Stomach (tissue), 9 donors: Measurements from ENCODE around the gene KCNK7. TPM values are rescaled to one million over a fixed set of nuclear protein-coding genes. Genes with fewer than 3 reads are reported as not detected.
A peak's percentile ranks its signal among the peaks of the same experiment; 100 is the strongest.

Source experiments
- DNase-seq, 2 donors: peaks; one replicate each; pipeline versions ENCODE4 v3.0.0 to v3.0.0-alpha.2; 2013 to 2019
- H3K27ac ChIP-seq, 5 donors: fragments of 200-600 bp in 4 of 5; sonication (generic) in 4 of 5; one replicate each; pipeline ENCODE4 v1.5.1; 2013 to 2019; ENCODE audit warnings: mild to moderate bottlenecking in 1 of 5, moderate library complexity in 1 of 5
- H3K27me3 ChIP-seq, 3 donors: fragments of 200-600 bp; sonication (generic); one replicate each; pipeline ENCODE4 v1.5.1; 2017 to 2019; ENCODE audit warnings: mixed run types in 1 of 3
- H3K36me3 ChIP-seq, 4 donors: fragments of 200-600 bp; sonication (generic); 1 replicate in 3 of 4; 2 replicates in 1 of 4; pipeline ENCODE4 v1.5.1; 2016 to 2019
- H3K4me1 ChIP-seq, 4 donors: fragments of 200-600 bp; sonication (generic); one replicate each; pipeline ENCODE4 v1.5.1; 2016 to 2019
- H3K4me3 ChIP-seq, 4 donors: fragments of 200-600 bp; sonication (generic) in 3 of 4; one replicate each; pipeline ENCODE4 v1.5.1; 2016 to 2019; ENCODE audit warnings: mild to moderate bottlenecking in 1 of 4
- H3K9me3 ChIP-seq, 4 donors: fragments of 200-600 bp; sonication (generic); one replicate each; pipeline ENCODE4 v1.5.1; 2016 to 2019
- CTCF ChIP-seq, 7 experiments: fragments of 450-650 bp in 4 of 7; fragments of 200-600 bp in 3 of 7; sonication (generic) in 3 of 7; IDR thresholded peaks; one replicate each; pipeline ENCODE4 v1.5.1; 2016 to 2019; ENCODE audit warnings: antibody characterized with exemption in 7 of 7, control low read depth in 2 of 7, mild to moderate bottlenecking in 1 of 7
- EP300 ChIP-seq: sonication (generic); formaldehyde crosslinking; IDR thresholded peaks from one replicate; pipeline ENCODE4 v1.6.1; 2017; ENCODE audit warnings: antibody characterized with exemption
- POLR2A ChIP-seq, 4 donors: fragments of 450-650 bp; IDR thresholded peaks; one replicate each; pipeline ENCODE4 v1.6.1; 2016; ENCODE audit warnings: antibody characterized with exemption in 4 of 4, control low read depth in 2 of 4, mild to moderate bottlenecking in 1 of 4, moderate library complexity in 1 of 4
- POLR2AphosphoS5 ChIP-seq, 3 donors: sonication (generic); formaldehyde crosslinking; IDR thresholded peaks; one replicate each; pipeline ENCODE4 v1.6.1; 2016; ENCODE audit warnings: antibody characterized with exemption in 3 of 3
- WGBS, 5 donors: extraction: QIAGEN DNeasy Blood & Tissue Kit in 3 of 5; methylation state at CpG; one replicate each; pipeline versions ENCODE4 v1.1.5 to v1.1.7; 2013 to 2018; 5-methylcytosine and 5-hydroxymethylcytosine counted together
- intact Hi-C: fragments of 100-400 bp; cut with DNase I; formaldehyde crosslinking; loops from one replicate; pipeline ENCODE4 v1.15.1; 2023; ENCODE audit warnings: low total_unique reads
- polyA plus RNA-seq, 3 donors: library from polyadenylated mRNA; stranded (reverse); fragments of 200-250 nt; gene quantifications; one replicate each; pipeline ENCODE4 v1.2.3, GENCODE V29; 2013
- total RNA-seq, 5 donors: library from RNA; depleted of rRNA; stranded (reverse); fragments of >200 nt; gene quantifications; one replicate each; pipeline versions ENCODE4 v1.1.0 to v1.2.3, GENCODE V29; 2014 to 2016
- donor health status: healthy with polysubstance abuse.
- donor health status: Bipolar disorder and iron deficiency.
- donor health status: healthy.

Gene KCNK7
- total and polyA plus RNA-seq, 8 donors, result 0.58 to 5.8 (median 3.0) TPM; not detected in 4

DNA sequence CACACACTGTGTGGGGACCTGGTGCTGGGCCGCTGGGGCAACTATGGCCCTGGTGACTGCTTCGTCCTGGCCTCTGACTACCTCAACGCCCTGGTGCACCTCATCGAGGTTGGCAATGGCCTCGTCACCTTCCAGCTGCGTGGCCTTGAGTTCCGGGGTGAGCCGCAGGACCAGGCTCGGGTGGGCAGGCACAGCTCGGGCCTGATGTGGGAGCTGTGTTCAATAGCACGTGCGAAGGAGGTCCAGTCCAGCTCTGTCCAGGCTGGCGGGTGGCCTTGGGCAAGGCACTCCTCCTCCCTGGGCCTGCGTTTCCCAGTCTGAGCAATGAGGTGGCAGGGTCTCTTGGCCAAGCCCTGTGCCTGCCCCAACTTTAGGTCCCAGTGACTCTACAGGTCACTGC is 34.0 kb upstream of the KCNK7 start:
- Histone ChIP-seq H3K9me3 (no peaks in the 10 kb centered on the region), H3K27me3 (no peaks in the 10 kb centered on the region), H3K4me3 (no peak overlapping the region), H3K27ac (no peak overlapping the region), H3K4me1 (peaks cover 0 to 12% (median 4%) of the 10 kb centered on the region in 4 donors), H3K36me3 (peaks cover 71 to 100% (median 99%) of the 10 kb centered on the region in 4 donors)
- TF ChIP-seq EP300 (no peak), POLR2A (IDR thresholded peaks at IDR 0.05) (no peak), POLR2AphosphoS5 (IDR thresholded peaks at IDR 0.05) (no peak), CTCF (IDR thresholded peaks at IDR 0.05) (no peak)
- intact Hi-C loops, result loop anchor here (10.0 kb wide), 1 partner anchor 75 kb away; no protein-coding TSS in a partner anchor
- no peak for DNase-seq
- WGBS, 5 donors, result 96 to 99% (median 97%) methylated on average over 5 to 14 of the region's 14 CpGs

GRCh38 chr11:65627202-65627601 is 31.6 kb upstream of the KCNK7 start:
- Histone ChIP-seq H3K36me3 (peaks cover 66 to 100% (median 99%) of the 10 kb centered on the region in 4 donors), H3K9me3 (no peaks in the 10 kb centered on the region), H3K27me3 (no peaks in the 10 kb centered on the region), H3K4me1 (peaks cover 0 to 12% (median 4%) of the 10 kb centered on the region in 4 donors), H3K4me3 (no peak overlapping the region), H3K27ac (no peak overlapping the region)
- DNase-seq, result no peak
- intact Hi-C loops, result loop anchor here (10.0 kb wide), 1 partner anchor 78 kb away; no protein-coding TSS in a partner anchor
- 92 to 99% (median 95%) methylated on average over 12 to 13 of the region's 13 CpGs for WGBS, 5 donors
- TF ChIP-seq POLR2A (IDR thresholded peaks at IDR 0.05), result no peak

DNA sequence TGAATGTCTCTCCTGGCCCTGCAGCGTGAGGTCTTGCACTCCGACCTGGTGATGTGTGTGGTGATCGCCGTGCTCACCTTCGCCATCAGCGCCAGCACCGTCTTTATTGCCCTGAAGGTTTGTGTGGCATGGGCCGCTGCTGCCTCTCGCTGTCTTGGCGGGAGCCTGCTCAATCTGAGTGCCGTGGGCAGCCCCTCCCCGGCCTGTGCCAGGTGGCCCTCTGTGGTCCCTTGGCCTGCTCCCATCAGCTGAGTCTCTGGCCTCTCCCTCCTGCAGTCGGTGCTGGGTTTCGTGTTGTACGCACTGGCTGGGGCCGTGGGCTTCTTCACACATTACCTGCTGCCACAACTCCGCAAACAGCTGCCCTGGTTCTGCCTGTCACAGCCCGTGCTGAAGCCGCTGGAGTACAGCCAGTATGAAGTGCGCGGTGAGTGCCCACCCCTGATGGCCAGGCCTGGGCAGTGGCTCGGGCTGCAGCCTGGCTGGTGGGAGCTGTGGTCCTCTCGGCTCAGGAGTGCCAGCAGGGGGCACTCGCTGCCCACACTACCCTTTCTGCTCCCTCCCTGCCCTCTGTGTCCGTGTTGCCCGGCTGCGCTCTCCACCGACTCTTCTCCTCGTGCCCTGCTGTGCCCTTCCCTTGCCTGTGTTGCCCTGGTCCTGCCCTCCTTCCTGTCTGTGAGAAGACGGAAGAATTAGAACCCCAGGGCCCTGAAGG is 30.2 kb upstream of the KCNK7 start:
- Histone ChIP-seq H3K4me1 (peaks cover 0 to 12% (median 4%) of the 10 kb centered on the region in 4 donors), H3K27me3 (no peaks in the 10 kb centered on the region), H3K36me3 (peaks cover 72 to 100% (median 99%) of the 10 kb centered on the region in 4 donors), H3K9me3 (no peaks in the 10 kb centered on the region), H3K27ac (no peak overlapping the region), H3K4me3 (no peak overlapping the region)
- intact Hi-C loops, result loop anchor here (10.0 kb wide), 1 partner anchor 79 kb away; no protein-coding TSS in a partner anchor
- 55 to 66% (median 57%) methylated on average over 22 to 30 of the region's 30 CpGs for WGBS, 5 donors
- TF ChIP-seq POLR2AphosphoS5 (IDR thresholded peaks at IDR 0.05), result peak in 1 of 3 donors; percentile 54
- TF ChIP-seq EP300, result no peak
- no peak for TF ChIP-seq POLR2A (IDR thresholded peaks at IDR 0.05)
- peak in 5 of 7 experiments; percentile 51 to 80 (median 70) for TF ChIP-seq CTCF (IDR thresholded peaks at IDR 0.05)
- peak; percentile 76 to 83 for DNase-seq

GRCh38 chr11:65624931-65625627 is 29.5 kb upstream of the KCNK7 start:
- peaks cover 72 to 100% (median 99%) of the 10 kb centered on the region in 4 donors for H3K36me3 ChIP-seq
- H3K4me1 ChIP-seq, result peaks cover 0 to 12% (median 4%) of the 10 kb centered on the region in 4 donors
- no peaks in the 10 kb centered on the region for H3K27me3 ChIP-seq
- H3K4me3 ChIP-seq, result no peak overlapping the region
- no peak overlapping the region for H3K27ac ChIP-seq
- no peaks in the 10 kb centered on the region for H3K9me3 ChIP-seq
- intact Hi-C loops, result loop anchor here (10.0 kb wide), 1 partner anchor 80 kb away; no protein-coding TSS in a partner anchor
- WGBS, 5 donors, result 83 to 92% (median 86%) methylated on average over 9 to 30 of the region's 30 CpGs
- DNase-seq, result no peak
- TF ChIP-seq CTCF (IDR thresholded peaks at IDR 0.05) (no peak), POLR2A (IDR thresholded peaks at IDR 0.05) (no peak), EP300 (no peak), POLR2AphosphoS5 (IDR thresholded peaks at IDR 0.05) (no peak)
